Stimulated activated CD8-positive, alpha-beta memory T cell treated with anti-CD3 and anti-CD28 coated beads, Interleukin-12 subunit alpha, Interleukin-12 subunit beta, amount 100 ng/mL, for 24 hours (primary cell): ENCODE results near the gene RALGPS1.

Source experiments
- DNase-seq: peaks from one replicate; pipeline ENCODE4 v3.0.0-alpha.2; 2020; ENCODE audit errors: extremely low read depth

Gene RALGPS1

DNA sequence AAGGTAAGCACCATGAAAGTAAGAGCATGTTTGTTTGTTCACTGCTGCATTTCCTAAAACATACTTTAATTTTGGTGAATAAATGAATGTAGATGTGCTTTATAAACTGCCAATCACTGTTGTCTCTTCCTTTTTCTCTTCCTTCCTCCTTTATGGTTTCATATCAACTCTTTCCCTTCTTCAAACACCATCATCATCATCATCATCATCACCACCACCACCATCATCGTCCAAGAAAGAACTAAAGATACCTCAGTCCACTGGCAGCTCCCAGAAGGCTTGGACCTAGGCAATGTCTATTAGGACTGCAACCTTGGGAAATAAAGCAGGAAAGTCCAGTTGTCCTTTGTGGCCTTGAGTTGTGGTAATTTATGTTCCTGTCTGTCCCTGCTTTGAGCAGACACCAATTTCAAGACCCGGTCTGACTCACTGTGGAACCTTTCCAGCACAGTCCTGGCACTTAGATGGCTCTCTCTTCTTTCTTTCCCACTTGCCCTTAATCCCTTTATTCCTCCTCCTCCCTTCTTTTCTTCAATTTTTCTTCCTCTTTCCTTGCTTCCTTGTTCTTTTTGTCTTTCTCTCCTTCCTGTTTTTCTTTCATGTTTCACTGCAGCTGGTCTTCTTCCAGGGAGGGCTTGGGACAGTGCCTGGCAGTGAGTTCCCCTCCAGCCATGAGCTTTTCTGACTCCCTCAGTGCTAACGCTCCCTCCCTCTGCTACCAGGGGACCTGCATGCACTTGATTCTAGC lies 108.5 kb downstream of the RALGPS1 start:
- no peak for DNase-seq

DNA sequence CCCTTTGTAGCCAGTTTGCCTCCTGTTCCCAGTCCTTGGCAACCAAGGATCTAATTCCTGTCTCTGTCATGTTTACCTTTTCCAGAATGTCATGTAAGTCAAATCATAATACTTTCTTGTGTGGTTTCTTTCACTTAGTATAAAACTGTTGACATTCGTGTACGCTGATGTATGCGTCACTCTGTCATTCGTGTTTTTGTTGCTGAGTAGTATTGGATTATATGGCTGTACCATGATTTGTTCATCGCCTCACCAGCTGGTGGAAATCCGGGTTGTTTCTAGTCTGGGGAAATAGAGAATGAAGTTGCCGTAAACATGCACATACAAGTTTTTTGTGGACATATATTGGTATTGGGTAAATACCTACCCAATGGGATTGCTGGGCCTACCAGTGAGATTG lies 110.5 kb downstream of the RALGPS1 start:
- DNase-seq: no peak

DNA sequence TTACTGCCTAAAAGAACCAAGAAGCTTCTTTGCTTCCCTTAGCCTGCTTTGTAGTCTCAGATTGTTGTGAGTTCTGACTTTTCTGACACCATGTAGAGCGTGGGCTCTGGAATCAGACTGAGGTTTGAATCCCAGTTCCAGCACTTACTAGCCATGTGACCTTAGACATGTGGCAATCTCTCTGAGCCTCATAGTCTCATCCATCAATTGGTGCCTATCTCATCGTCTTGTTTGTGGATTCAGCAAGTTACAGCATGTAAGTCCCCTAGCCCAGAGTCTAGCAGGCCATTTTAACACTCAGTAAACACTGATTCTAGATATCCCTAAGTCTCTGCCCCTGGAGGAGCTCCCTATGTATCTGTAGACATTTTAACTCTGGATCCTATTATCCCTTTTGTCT lies 113.1 kb downstream of the RALGPS1 start:
- no peak for DNase-seq

DNA sequence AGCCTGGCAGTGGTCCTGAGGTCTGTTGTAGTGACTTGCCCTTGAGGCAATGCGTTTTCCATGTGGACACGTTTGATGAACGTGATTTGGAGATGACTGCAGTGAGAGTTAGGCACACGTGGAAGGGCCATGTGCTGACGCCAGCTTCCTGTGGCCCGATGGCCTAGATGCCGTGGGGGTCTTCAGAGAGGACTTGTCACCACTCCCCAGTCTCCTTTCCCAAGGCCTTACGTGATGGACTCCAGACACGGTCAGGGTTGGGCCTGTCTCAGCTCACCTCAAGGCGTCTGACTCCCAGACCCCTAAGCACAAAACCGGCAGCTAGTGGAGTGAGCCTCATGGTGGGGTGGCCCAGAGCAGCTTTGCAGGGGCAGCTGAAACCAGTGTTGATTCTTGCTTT lies 115.0 kb downstream of the RALGPS1 start:
- DNase-seq: no peak

DNA sequence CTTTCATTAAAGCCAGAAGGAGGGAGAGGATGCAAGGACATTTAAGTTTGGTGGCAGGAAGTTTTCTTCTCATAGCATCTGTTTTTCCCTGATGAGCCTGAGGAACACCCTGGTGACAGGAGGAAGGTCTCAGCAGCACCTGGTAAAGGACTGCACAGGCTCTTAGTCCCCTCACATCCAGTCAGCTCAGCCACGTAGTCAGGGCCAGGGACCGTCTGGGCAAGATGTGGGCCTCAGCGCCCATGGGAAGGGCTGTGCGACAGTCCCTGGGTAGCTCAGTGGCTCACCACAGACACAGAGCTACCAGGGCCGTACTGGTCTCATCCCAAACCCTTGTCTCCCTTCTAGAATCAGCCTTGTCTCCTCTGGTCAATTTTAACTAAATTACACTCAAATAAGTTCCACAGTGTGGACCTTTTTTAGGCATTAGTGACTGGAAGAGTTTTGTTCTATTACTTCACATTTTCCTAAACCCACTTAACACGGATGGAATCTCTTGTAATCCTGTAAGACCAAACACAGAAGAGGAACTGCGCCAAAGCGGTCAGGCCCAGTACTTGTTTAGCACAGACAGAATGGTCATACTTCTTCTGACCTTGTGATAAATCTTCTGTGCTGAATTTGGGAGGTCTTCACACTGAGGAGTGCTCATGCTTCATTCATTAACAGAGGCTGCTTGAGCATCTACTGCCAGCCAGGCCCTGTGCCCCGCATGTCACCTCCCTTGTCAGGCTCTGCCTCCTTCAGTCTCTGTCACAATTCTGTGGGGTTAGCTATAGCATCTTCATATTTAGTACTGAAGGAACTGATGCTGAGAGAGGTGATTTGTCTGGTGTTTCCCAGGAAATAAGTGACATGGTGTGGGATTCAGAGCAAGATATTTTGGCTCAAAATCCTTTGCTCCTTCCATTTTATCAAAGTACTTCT lies 116.5 kb downstream of the RALGPS1 start:
- DNase-seq: no peak

DNA sequence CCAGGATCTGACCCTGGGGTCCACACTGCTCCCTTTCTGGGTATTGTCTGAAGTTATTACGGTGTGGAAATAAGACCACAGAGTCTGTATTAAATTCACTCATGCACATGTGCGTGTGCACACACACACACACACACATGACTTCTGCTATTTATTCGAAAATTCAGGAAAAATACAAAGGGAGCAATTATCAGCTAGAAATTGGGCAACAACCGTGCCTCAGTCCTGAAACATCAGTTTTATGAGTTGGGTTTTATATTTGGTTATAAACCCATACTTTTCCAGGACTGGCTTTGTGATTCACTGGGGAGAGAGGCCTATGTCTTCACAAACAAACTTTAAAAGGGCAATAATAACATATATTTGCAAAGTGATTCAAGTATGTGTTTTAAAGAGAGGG lies 117.7 kb downstream of the RALGPS1 start:
- DNase-seq: no peak

DNA sequence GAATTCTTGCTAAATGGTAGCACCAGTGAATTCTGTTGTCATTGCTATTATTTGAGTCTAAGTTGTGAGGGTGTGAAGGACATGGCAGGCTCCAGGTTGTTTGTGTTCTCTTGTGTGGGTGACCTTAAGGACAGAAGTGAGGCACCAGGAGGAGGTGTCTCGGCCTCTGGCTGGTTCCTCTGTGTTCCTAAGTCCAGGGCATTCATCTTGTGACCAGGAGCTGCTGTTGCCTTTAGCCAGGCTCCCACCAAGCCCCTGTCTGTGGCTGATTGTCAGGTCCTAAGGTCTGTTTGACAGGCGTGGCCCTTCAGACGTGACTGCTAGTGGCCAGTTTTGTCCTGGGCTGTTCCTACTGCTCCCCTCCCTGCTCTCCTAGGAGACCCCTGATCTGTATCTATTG lies 118.5 kb downstream of the RALGPS1 start:
- no peak for DNase-seq

DNA sequence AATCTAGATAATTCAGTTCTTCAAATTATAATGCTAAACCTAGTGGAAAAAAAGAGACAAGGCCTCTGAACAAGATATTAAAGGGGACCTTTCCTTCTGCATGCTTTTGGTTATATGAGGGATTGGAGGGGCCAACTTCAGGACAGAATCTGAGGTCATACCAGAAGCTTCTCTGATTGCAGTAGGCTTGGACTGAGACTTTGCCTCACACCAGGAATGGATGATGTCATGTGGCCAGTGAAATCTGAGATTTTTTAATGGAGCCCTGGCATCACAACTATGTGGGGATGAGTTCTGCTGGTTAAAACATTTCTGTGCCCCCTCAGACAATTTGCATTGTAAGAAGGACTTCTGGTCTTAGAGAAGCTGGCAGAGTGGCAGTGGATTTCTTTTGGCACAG lies 119.2 kb downstream of the RALGPS1 start:
- no peak for DNase-seq

DNA sequence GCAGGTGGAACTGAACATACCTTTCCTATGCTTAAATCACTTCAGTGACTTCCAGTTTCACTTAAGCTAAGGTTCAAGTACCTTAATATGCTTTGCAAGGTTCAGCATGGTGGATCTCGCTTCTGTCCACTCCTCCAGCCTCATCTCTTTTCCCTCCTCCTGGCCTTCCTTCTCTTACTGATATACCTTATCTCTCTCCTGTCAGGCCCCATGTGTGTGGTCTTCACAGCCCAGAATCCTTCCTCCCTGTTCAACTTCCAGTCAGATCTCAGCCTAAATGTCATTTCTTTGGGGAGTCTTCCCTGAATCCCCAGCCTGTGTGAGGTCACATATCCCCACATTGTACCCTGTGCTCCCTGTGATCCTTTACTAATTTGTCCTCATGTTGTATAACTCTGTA lies 120.1 kb downstream of the RALGPS1 start:
- DNase-seq: no peak

DNA sequence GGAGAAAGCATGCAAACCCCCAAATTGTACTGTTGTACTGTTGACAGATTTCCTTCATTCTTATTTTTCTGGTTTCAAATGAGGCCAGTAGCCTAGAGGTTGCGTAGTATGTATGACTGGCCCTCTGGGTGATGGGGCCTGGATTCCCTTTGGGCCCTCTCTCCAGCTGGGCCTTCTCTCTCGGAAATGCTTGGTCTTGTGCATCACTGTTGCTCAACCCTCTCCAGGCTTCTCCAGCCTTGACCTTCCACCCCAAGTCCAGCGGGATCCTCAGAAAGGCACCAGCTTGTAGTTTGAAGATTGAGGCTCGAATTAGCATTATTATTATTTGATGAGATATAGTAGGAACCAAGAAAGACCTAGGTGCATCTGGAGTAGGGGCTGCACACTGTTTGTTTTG lies 120.8 kb downstream of the RALGPS1 start:
- DNase-seq: no peak

DNA sequence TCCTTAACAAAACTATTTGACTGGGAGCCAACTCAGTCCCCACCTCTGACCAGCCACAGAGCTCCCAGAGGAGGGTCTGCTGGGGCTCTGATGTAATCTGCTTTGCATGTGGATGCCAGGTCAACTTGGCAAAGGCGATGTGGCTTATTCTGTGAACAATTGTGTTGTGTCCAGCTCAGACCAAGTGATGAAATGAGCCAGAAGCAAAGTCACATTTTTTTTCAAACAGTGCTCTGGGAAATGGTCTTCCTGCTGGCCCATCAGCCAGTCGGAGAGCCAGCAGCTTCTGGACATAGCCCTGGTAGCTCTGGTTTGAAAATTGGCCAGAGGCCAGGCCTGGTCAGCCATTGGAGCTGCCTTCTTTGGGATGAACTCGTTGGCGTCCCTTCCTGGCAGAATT lies 121.4 kb downstream of the RALGPS1 start:
- DNase-seq: no peak

DNA sequence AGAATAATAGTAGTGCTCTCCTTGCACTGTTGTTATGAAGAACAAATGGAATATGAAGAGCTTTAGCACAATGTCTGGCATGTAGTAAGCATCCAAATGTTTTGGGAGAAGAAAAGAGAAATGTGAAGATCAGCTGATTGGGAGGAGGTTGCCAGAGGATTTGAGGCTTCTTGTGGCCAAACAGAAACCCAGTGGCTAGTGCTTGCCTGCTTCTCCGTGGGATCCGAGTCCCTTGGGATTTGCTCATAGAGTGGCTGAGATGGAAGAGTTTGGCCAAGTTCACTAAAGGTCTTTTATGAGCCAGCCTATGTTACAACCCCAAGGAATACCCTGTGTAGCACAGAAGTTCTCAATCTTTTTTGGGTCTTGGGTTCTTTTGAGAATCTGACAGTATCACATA lies 121.9 kb downstream of the RALGPS1 start:
- DNase-seq: no peak

DNA sequence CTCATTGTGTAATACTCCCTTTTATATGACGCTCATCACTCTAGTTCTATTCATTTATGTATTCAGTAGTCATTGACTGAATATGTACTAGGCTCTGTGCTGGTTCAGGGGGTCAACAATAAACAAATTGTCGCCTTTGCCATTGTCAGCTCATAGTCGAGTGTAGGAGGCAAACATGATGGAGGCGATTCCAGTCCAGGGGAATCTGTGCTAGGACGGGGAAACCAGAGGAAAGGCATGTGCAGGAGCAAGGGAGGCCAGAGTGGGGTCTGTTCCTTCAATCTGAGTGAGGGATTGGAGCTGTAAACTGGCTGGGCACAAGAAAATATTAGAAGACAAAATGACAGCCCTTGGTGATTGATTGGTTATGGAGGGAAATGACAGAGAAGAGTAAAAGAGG lies 123.9 kb downstream of the RALGPS1 start:
- no peak for DNase-seq

DNA sequence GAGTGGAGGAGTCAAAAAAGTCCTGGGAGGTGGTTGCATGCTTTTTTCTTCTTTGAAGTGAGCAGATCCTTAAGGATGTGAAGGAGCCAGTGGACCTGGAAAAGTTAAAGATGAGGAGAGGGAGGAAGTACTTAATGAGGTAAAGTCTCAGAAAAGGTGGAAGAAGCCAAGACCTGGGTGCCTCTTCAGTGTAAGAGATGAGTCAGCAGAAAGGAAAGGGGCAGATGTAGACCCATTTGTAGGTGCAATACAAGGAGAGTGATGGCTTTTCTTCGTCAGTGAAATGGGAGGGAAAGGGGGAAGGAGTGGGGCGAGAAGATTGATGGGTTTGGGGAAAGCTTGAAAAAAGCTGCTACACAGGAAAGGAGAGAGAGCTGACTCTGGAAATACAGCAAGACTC lies 124.9 kb downstream of the RALGPS1 start:
- DNase-seq: no peak

DNA sequence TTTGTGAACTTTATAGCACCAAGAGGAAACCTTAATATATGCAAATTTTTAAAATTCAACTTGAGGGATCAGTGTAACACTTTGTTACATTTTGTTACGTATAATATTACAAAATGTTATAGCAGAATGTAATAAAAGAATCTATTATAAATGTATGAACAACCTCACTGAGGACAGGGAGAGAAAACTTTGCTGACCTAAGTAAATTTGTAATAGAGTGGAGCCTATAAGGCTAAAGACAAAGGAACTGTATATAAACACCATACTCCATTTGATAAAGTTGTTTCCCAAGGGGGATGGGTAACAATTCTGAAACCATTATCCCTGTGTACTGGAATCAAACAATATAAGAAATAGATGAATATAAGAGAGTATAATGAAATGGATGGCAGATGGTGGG lies 130.6 kb downstream of the RALGPS1 start:
- no peak for DNase-seq

DNA sequence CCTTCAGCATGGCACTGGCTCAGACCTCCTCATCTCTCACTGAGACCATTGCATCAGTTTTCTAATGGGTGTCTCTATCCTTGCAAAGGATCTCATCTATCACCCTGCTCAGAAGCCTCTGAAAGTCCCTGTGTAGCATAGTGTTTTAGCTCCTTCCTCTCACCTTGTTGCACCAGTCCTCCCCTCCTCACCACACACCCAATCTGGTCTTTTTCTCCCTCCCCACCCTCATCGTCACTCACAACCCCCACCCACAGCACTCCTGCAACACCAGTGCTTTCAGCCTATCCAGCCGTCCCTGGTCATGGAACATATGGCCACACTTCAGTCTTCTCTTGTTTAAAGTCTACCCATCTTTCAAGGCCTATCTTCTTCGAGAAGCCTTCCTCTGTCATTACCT lies 133.4 kb downstream of the RALGPS1 start:
- DNase-seq: no peak

DNA sequence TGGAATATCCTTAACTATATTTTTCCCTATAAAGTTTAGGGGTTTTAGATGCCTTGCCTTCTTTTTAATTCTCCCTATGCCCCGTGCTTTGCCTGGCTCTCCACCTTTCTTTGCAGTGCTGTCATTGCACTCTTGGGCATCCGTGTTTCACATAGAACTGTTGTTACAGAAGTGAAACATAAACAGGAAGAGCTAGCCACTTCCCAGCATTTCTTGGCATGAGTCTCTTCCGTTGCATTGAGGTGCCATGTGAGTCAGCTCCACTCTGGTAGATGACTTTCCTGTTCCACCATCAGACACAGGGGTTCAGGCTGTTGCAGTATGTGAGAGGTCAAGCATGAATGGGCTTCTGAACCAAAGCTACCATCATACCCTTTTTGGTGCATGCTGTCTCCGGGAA lies 134.5 kb downstream of the RALGPS1 start:
- no peak for DNase-seq

DNA sequence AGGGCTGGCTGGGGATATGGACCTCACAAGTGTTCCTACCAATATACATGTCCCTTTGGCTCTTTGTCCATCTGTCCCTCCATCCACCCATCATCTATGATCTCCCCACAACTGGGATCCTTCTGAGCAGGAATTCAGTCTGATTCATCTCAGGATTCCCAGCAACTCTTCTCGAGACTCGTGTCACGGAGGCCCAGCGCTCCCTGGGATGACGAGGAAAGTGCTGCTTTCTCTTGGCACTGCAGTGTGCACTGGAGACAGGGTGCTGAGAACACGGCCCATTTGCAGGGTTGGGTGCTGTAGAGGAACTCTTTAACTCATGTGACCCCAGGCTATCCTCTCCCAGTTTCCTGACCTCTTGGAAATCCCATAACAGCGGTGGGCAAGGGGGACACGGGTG lies 135.0 kb downstream of the RALGPS1 start:
- no peak for DNase-seq

DNA sequence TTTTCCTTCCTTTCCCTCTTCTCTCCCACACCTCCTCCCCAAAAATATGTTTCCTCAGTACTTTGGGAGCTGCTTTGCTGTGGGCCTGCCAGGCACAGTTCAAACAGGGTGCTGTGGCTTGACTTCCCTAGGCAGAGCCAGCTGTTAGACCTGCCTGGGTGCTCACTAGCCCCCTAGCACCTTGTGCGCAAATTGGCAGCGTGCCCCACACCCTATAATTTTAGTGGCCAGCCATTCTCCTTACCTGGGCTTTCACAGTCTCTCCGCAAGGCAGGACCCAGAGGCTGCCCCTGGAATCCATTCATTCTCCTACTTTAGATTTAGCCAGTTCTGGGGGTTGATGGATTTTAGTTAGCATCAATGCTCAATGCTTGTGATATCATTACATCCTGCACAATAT lies 135.6 kb downstream of the RALGPS1 start:
- DNase-seq: no peak

DNA sequence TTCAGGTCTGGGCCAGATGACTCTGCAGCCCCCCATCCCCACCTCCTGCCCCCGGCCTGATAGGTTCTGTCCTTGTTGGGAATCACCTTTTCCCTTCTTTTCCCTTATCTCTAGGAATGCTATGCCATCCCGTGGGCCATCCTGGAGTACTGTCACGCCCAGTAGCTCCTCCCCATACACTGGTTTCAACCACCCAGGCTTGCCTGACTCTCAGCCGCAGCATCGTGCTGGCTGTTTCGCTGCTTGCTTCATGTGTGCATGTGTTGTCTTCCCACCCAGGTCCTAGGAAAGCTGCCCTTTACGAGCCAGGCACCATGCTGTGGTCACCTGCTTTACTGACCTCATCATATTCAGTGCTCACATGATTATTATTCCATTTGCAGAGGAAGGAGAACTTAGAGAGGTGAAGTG lies 136.0 kb downstream of the RALGPS1 start:
- no peak for DNase-seq

DNA sequence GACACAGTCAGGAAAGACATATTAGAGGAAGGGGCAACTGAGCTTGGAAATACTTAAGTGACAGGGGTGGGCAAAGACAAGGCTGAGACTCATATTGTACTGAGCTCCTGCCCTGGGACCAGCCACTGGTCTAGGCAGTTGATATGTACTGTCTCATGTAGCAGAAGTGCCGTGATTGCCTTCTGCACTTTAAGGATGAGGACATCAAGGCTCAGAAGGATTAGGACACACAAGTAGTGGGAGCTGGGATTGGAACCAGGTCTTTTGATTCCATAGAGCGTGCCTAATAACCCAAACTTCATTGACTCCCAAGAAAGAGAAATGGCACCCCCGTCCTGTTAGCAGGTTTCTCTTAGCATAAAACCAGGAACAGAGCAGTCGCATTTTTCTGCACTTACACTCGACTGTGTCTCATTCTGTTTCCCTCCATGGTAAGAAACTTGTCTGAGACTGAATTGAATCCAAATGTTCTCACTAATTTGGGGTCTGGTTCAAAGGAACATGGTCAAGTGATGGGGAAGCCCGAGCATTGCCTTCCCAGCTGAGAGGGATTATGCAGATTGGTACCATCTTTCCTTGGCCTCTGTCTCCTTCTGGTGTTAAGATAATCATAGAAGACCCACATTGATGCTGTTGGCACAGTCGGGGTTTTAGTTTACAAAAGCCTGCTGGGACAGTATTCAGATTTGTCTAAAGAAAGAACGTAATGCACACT lies 137.5 kb downstream of the RALGPS1 start:
- DNase-seq: no peak

DNA sequence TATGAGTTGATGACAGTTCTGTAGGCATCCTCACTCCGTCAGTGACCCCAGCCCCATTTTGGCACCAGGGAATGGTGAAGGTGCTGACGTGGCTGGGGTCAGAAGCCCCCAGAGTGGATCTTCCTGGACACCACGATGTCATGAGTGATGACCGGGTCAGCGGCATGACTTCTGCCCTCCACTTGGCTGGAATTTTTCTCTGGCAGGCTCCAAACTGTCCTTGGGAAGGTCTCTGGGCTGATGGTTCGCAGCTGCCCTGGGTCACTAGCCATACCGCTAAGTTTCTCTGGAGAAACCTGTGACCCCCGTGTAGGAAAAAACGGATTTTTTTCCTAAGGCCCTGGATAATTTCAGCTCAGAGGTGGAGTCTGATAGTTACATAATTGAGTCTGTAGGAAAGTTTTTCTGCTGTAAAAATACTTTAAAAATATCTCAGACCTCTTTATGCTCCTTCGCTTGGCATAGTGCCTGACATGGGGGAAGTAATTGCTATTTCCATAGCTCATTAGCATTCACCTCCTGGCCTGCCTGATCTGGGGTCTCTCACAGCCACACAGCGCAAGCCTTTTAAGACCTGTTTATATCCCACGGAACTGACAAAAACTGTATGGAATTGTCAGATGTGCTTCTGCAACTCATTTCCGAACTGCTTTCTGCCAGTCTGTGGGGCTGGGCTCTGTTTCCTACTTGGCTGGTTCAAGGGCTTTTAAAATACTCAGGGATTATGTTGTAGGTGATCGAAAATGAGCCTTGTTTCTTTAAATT lies 138.7 kb downstream of the RALGPS1 start:
- no peak for DNase-seq
